Measurements from ENCODE around the gene ZBTB20. TPM values are rescaled to one million over a fixed set of nuclear protein-coding genes. Genes with fewer than 3 reads are reported as not detected.

Gene ZBTB20
- total and polyA plus RNA-seq, 4 donors, result 0.69 to 128 (median 51.7) TPM

DNA sequence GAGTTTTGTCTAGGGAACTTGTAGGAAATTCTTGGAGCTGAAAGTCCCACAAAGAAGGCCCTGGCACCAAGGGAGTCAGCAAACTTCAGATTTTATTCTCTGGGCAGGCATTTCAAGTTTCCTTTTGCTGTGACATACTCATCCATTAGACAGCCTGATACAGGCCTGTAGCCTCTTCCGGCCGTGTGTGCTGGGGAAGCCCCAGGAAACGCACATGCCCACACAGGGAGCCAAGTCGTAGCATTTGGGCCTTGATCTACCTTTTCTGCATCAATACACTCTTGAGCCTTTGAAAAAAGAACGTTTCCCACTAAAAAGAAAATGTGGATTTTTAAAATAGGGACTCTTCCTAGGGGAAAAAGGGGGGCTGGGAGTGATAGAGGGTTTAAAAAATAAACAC lies 838.3 kb downstream of the ZBTB20 start:
- Histone ChIP-seq H3K36me3 (ENCODE audit: control insufficient read depth in 1 of 2, insufficient read depth in 2 of 2, low read length in 1 of 2) (no peaks in the 10 kb centered on the region), H3K9me3 (ENCODE audit: control insufficient read depth, low read length) (peaks cover 2% of the 10 kb centered on the region), H3K4me3 (ENCODE audit: low read length in 2 of 2) (no peak overlapping the region), H3K4me1 (ENCODE audit: control insufficient read depth in 1 of 2, insufficient read depth in 2 of 2, low read length in 2 of 2) (no peaks in the 10 kb centered on the region), H3K27ac (ENCODE audit: low read depth in 1 of 2, low read length in 2 of 2) (no peak overlapping the region), H3K27me3 (ENCODE audit: control insufficient read depth in 1 of 2, insufficient read depth in 2 of 2, low read length in 1 of 2) (no peaks in the 10 kb centered on the region)
- ATAC-seq (ENCODE audit: low FRiP score) (no peak), DNase-seq (no peak)
- intact Hi-C loops (cut with DNase I), result no loop called here
- WGBS, 2 donors, result 76% methylated on average over 5 of the region's 5 CpGs

DNA sequence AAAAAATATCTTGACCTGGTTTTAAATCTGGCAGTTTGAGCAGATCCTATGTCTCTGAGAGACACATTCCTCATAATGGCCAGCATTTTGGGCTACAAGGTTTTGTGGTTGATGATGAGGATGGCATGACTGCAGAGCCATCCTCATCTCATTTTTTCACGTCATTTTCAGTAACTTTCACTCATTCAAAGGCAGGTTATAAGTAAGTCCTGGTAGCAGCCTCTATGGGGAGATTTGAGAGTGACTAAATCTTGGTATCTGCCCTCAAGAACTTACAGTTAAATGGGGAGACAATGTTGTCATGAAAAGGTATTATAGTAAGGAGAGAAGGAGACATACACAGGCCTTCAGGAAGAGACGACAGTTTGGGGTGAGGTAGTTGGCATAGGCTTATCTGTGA lies 838.7 kb downstream of the ZBTB20 start:
- intact Hi-C loops (cut with DNase I), result no loop called here
- no peaks in the 10 kb centered on the region for H3K27me3 ChIP-seq (ENCODE audit: control insufficient read depth in 1 of 2, insufficient read depth in 2 of 2, low read length in 1 of 2)
- H3K4me1 ChIP-seq (ENCODE audit: control insufficient read depth in 1 of 2, insufficient read depth in 2 of 2, low read length in 2 of 2), result no peaks in the 10 kb centered on the region
- 77 to 81% methylated on average over 2 of the region's 2 CpGs for WGBS, 2 donors
- H3K4me3 ChIP-seq (ENCODE audit: low read length in 2 of 2), result no peak overlapping the region
- no peaks in the 10 kb centered on the region for H3K36me3 ChIP-seq (ENCODE audit: control insufficient read depth in 1 of 2, insufficient read depth in 2 of 2, low read length in 1 of 2)
- H3K9me3 ChIP-seq (ENCODE audit: control insufficient read depth, low read length), result peaks cover 2% of the 10 kb centered on the region
- no peak overlapping the region for H3K27ac ChIP-seq (ENCODE audit: low read depth in 1 of 2, low read length in 2 of 2)
- DNase-seq, result no peak
- no peak for ATAC-seq (ENCODE audit: low FRiP score)

DNA sequence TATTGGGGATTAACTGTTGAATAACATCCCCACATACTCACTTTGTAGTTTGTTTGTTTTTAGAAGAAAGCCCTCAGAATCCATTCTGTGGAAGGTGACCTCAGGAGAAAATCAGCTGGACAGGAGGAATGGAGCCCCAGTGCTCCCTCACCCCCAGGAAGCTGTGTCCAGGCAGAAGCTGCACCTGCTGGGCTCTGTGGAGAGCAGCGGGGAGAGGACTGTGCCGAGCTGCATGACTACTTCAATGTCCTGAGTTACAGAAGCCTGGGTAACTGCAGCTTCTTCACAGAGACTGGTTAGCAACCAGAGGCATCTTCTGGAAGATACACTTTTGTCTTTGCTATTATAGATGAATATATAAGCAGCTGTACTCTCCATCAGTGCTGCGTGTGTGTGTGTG lies 839.3 kb downstream of the ZBTB20 start:
- Histone ChIP-seq H3K9me3 (ENCODE audit: control insufficient read depth, low read length) (peaks cover 2% of the 10 kb centered on the region), H3K4me1 (ENCODE audit: control insufficient read depth in 1 of 2, insufficient read depth in 2 of 2, low read length in 2 of 2) (no peaks in the 10 kb centered on the region), H3K27me3 (ENCODE audit: control insufficient read depth in 1 of 2, insufficient read depth in 2 of 2, low read length in 1 of 2) (no peaks in the 10 kb centered on the region), H3K4me3 (ENCODE audit: low read length in 2 of 2) (no peak overlapping the region), H3K36me3 (ENCODE audit: control insufficient read depth in 1 of 2, insufficient read depth in 2 of 2, low read length in 1 of 2) (no peaks in the 10 kb centered on the region), H3K27ac (ENCODE audit: low read depth in 1 of 2, low read length in 2 of 2) (no peak overlapping the region)
- WGBS, 2 donors, result 75 to 91% methylated on average over 3 of the region's 3 CpGs
- intact Hi-C loops (cut with DNase I), result no loop called here
- ATAC-seq (ENCODE audit: low FRiP score) (no peak), DNase-seq (no peak)

DNA sequence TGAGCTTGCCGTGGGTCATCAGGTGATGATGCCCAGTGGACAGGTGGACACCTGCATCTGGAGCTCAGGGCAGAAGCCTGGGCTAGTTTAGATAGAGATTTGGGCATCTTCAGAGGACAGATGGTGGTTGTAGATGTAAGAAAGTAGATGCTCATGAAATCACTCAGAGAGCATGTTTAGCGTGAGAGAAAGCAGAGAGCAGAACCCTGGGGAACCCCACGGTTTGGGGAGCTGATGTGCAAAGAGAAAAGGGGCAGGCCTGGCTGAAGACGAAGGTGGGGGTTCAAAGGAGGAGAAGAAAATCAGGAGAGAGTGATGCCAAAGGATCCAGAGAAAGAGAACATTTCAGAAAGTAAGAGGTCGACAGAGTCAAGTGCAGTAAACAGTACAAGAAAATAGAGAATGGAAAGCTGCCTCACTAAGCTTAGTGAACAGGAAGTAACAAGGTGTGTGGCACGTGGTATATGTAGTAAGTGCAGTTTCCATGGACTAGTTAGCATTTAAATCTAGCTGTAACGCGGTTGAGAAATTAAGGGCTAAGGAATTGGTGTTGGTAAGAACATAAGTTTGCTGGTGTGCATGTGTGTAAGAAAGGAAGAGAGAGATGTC lies 839.8 kb downstream of the ZBTB20 start:
- 83 to 84% methylated on average over 8 of the region's 8 CpGs for WGBS, 2 donors
- ATAC-seq (ENCODE audit: low FRiP score) (no peak), DNase-seq (no peak)
- no peaks in the 10 kb centered on the region for H3K36me3 ChIP-seq (ENCODE audit: control insufficient read depth in 1 of 2, insufficient read depth in 2 of 2, low read length in 1 of 2)
- no peaks in the 10 kb centered on the region for H3K27me3 ChIP-seq (ENCODE audit: control insufficient read depth in 1 of 2, insufficient read depth in 2 of 2, low read length in 1 of 2)
- H3K4me1 ChIP-seq (ENCODE audit: control insufficient read depth in 1 of 2, insufficient read depth in 2 of 2, low read length in 2 of 2), result no peaks in the 10 kb centered on the region
- no peak overlapping the region for H3K4me3 ChIP-seq (ENCODE audit: low read length in 2 of 2)
- H3K9me3 ChIP-seq (ENCODE audit: control insufficient read depth, low read length), result peaks cover 2% of the 10 kb centered on the region
- no peak overlapping the region for H3K27ac ChIP-seq (ENCODE audit: low read depth in 1 of 2, low read length in 2 of 2)
- intact Hi-C loops (cut with DNase I), result no loop called here

DNA sequence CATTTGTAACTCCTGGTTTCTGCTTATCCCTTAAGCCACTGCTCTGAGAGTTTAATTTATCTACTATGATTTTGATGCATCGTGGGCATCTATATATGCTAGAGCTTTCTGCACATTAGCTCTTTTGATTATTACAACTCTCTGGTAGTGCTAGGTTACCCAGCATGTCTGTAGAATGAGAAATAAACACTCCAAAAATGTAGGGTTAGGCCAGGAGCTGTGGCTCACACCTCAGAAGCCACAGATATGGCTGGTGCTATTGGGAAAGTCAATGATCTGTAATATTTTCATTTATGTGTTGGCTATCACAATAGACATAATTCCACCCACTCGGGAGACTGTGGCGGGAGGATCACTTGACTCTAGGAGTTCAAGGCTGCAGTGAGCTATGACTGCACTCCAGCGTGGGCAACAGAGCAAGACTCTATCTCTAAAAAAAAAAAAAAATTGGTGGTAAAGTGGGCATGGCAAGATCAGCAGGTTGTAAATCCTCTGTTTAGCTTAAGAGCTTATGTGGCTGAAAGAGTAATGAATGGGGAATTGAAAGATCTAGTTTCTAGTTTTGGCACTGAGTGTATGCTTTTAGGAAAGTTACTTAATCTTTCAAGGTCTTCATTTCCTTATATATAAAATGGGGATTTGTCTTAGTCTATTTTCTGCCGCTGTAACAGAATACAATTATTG lies 847.0 kb downstream of the ZBTB20 start:
- intact Hi-C loops (cut with DNase I), result no loop called here
- ATAC-seq (ENCODE audit: low FRiP score) (no peak), DNase-seq (no peak)
- H3K4me1 ChIP-seq (ENCODE audit: control insufficient read depth in 1 of 2, insufficient read depth in 2 of 2, low read length in 2 of 2), result no peaks in the 10 kb centered on the region
- no peaks in the 10 kb centered on the region for H3K9me3 ChIP-seq (ENCODE audit: control insufficient read depth, low read length)
- H3K27me3 ChIP-seq (ENCODE audit: control insufficient read depth in 1 of 2, insufficient read depth in 2 of 2, low read length in 1 of 2), result no peaks in the 10 kb centered on the region
- 89 to 92% methylated on average over 5 of the region's 5 CpGs for WGBS, 2 donors
- no peak overlapping the region for H3K4me3 ChIP-seq (ENCODE audit: low read length in 2 of 2)
- H3K36me3 ChIP-seq (ENCODE audit: control insufficient read depth in 1 of 2, insufficient read depth in 2 of 2, low read length in 1 of 2), result no peaks in the 10 kb centered on the region
- H3K27ac ChIP-seq (ENCODE audit: low read depth in 1 of 2, low read length in 2 of 2), result no peak overlapping the region

DNA sequence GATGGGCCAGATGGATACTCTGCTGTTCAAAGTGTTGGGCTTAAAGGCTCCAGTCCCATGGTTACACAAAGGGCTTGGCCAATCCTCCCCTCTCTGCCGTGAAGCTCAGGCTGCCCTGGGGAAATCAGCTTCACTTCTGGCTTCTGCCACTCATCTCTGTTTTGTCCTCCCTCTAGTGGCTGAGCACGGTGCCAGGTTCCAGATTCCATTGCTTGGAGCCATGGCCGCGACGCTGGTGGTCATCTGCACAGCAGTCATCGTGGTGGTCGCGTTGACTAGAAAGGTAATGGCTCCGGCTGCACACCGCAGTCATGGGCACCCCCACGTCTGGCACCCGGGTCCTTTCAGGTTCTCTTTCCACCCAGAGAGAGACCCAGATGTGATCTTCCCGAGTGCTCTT lies 847.7 kb downstream of the ZBTB20 start:
- Histone ChIP-seq H3K36me3 (ENCODE audit: control insufficient read depth in 1 of 2, insufficient read depth in 2 of 2, low read length in 1 of 2) (no peaks in the 10 kb centered on the region), H3K9me3 (ENCODE audit: control insufficient read depth, low read length) (no peaks in the 10 kb centered on the region), H3K27me3 (ENCODE audit: control insufficient read depth in 1 of 2, insufficient read depth in 2 of 2, low read length in 1 of 2) (no peaks in the 10 kb centered on the region), H3K4me1 (ENCODE audit: control insufficient read depth in 1 of 2, insufficient read depth in 2 of 2, low read length in 2 of 2) (no peaks in the 10 kb centered on the region), H3K4me3 (ENCODE audit: low read length in 2 of 2) (no peak overlapping the region), H3K27ac (ENCODE audit: low read depth in 1 of 2, low read length in 2 of 2) (no peak overlapping the region)
- DNase-seq (no peak), ATAC-seq (ENCODE audit: low FRiP score) (no peak)
- intact Hi-C loops (cut with DNase I), result no loop called here
- WGBS, 2 donors, result 74% methylated on average over 13 of the region's 13 CpGs

DNA sequence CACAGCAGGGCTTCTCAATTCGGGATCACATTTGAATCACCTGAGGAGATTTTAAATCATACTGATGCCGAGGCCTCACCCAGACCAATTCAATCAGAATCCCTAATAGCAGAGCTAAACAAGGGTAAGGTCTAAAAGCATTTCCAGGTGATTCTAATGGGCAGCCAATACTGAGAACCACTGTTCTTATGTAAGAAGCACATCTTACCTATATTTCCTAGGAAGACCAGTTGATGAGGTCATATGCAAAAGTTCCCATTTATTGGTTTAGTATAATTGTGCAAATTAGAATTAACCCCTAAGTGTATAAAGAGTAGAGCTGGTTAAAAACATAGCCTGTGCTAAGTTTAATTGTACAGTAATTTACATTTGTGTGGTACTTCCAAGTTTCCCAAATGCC lies 851.1 kb downstream of the ZBTB20 start:
- no peak for ATAC-seq (ENCODE audit: low FRiP score)
- Histone ChIP-seq H3K9me3 (ENCODE audit: control insufficient read depth, low read length) (no peaks in the 10 kb centered on the region), H3K4me3 (ENCODE audit: low read length in 2 of 2) (no peak overlapping the region), H3K4me1 (ENCODE audit: control insufficient read depth in 1 of 2, insufficient read depth in 2 of 2, low read length in 2 of 2) (no peaks in the 10 kb centered on the region), H3K27ac (ENCODE audit: low read depth in 1 of 2, low read length in 2 of 2) (no peak overlapping the region), H3K36me3 (ENCODE audit: control insufficient read depth in 1 of 2, insufficient read depth in 2 of 2, low read length in 1 of 2) (no peaks in the 10 kb centered on the region), H3K27me3 (ENCODE audit: control insufficient read depth in 1 of 2, insufficient read depth in 2 of 2, low read length in 1 of 2) (no peaks in the 10 kb centered on the region)
- 84 to 93% methylated on average over 2 of the region's 2 CpGs for WGBS, 2 donors
- no peak for DNase-seq
- intact Hi-C loops (cut with DNase I), result no loop called here

DNA sequence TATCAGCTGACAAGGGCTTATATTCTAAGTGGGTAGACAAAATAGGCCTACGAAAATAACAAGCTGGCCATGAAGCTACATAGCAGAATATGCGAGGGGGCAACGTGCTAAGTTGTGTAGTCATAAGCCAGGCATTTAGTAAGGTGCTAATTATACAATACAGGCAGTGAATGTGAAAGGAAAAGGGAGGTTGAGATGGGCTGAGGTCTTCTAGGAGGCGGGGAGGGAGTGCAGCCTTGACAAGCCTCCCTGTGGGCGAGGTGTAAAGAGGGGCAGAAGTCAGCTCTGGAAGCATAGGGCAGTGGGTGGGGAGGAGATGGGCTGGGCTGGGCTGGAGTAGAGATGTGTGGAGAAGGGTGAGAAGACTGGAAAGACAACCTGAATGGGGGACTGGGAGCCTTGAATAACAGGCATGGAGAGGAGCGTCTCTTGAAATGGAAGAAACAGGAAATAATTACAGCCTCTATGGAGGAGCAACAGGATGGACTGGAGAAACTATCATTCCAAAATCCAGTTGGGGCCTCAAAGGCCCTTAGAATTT lies 852.1 kb downstream of the ZBTB20 start:
- Histone ChIP-seq H3K27me3 (ENCODE audit: control insufficient read depth in 1 of 2, insufficient read depth in 2 of 2, low read length in 1 of 2) (no peaks in the 10 kb centered on the region), H3K27ac (ENCODE audit: low read depth in 1 of 2, low read length in 2 of 2) (no peak overlapping the region), H3K4me1 (ENCODE audit: control insufficient read depth in 1 of 2, insufficient read depth in 2 of 2, low read length in 2 of 2) (no peaks in the 10 kb centered on the region), H3K9me3 (ENCODE audit: control insufficient read depth, low read length) (no peaks in the 10 kb centered on the region), H3K36me3 (ENCODE audit: control insufficient read depth in 1 of 2, insufficient read depth in 2 of 2, low read length in 1 of 2) (no peaks in the 10 kb centered on the region), H3K4me3 (ENCODE audit: low read length in 2 of 2) (no peak overlapping the region)
- 83 to 86% methylated on average over 6 of the region's 6 CpGs for WGBS, 2 donors
- ATAC-seq (ENCODE audit: low FRiP score) (no peak), DNase-seq (no peak)
- intact Hi-C loops (cut with DNase I), result no loop called here

Data from aorta (tissue), 5 donors.